Right atrium auricular region (tissue), 2 donors: Measurements from ENCODE around the gene FUBP3. TPM values are rescaled to one million over a fixed set of nuclear protein-coding genes. Genes with fewer than 3 reads are reported as not detected.

Experiments
- DNase-seq: peaks from one replicate; pipeline ENCODE4 v3.0.0-alpha.2; 2019; ENCODE audit warnings: low spot score
- H3K27ac ChIP-seq, 2 donors: fragments of 200-600 bp; sonication (generic); 1 replicate in 1 of 2; 2 replicates in 1 of 2; pipeline ENCODE4 v1.5.1; 2016 to 2019
- H3K27me3 ChIP-seq, 2 donors: fragments of 200-600 bp; sonication (generic); one replicate each; pipeline versions ENCODE4 v1.5.1 to v1.6.0; 2017 to 2019
- H3K36me3 ChIP-seq: fragments of 200-600 bp; sonication (generic); one replicate; pipeline ENCODE4 v1.5.1; 2016
- H3K4me1 ChIP-seq, 2 donors: fragments of 200-600 bp; sonication (generic); one replicate each; pipeline versions ENCODE4 v1.5.1 to v1.6.0; 2017 to 2019
- H3K4me3 ChIP-seq, 2 donors: fragments of 200-600 bp; sonication (generic); 1 replicate in 1 of 2; 2 replicates in 1 of 2; pipeline ENCODE4 v1.5.1; 2017 to 2019; ENCODE audit warnings: mild to moderate bottlenecking in 1 of 2, moderate library complexity in 1 of 2
- H3K9me3 ChIP-seq, 2 donors: fragments of 200-600 bp; sonication (generic); one replicate each; pipeline ENCODE4 v1.5.1; 2019
- CTCF ChIP-seq, 2 donors: fragments of 200-600 bp; sonication (generic); IDR thresholded peaks; one replicate each; pipeline ENCODE4 v1.5.1; 2019; ENCODE audit warnings: antibody characterized with exemption in 2 of 2
- total RNA-seq, 2 donors: library from RNA; depleted of rRNA; stranded (reverse); fragments of >200 nt; gene quantifications; one replicate each; pipeline ENCODE4 v1.1.0, GENCODE V29; 2016

FUBP3 gene
- total RNA-seq, 2 donors from 2014 or later = 21.1 to 24.8 TPM

GRCh38 chr9:130542457-130543228 lies 36.7 kb upstream of the FUBP3 start:
- no peak for DNase-seq
- H3K27ac ChIP-seq = no peak overlapping the region
- H3K9me3 ChIP-seq = no peaks in the 10 kb centered on the region
- H3K27me3 ChIP-seq = no peaks in the 10 kb centered on the region
- H3K4me3 ChIP-seq = no peak overlapping the region
- TF ChIP-seq CTCF (IDR thresholded peaks at IDR 0.05) = no peak
- H3K36me3 ChIP-seq = no peaks in the 10 kb centered on the region
- H3K4me1 ChIP-seq = peaks cover 0 to 5% of the 10 kb centered on the region in 2 donors

DNA sequence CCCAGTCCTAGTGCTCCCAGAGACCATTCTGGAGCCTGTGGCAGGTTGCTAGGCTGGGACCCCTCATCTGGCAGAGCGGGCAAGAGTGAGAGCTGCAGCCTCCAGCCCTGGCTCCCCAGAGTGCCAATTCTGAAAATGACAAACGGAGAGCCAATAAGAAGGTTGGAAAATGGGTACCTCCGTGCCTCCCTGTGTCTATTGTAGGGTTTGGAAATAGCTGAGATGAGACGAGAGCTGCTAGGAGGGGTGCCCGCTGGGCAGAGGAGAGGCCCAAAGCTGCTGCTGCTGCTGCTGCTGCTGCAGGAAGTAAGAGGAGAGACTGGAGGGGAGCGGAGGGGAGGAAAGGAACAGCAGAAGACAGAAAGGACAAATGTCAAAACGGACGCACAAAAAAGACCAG lies 36.0 kb upstream of the FUBP3 start:
- DNase-seq = no peak
- H3K4me1 ChIP-seq = no peaks in the 10 kb centered on the region
- H3K4me3 ChIP-seq = no peak overlapping the region
- H3K9me3 ChIP-seq = no peaks in the 10 kb centered on the region
- no peaks in the 10 kb centered on the region for H3K27me3 ChIP-seq
- H3K27ac ChIP-seq = no peak overlapping the region
- H3K36me3 ChIP-seq = no peaks in the 10 kb centered on the region
- no peak for TF ChIP-seq CTCF (IDR thresholded peaks at IDR 0.05)

GRCh38 chr9:130543859-130544258 lies 35.5 kb upstream of the FUBP3 start:
- Histone ChIP-seq H3K27ac (no peak overlapping the region), H3K4me3 (no peak overlapping the region)

GRCh38 chr9:130544364-130544763 lies 35.0 kb upstream of the FUBP3 start:
- H3K36me3 ChIP-seq = no peaks in the 10 kb centered on the region
- H3K4me3 ChIP-seq = no peak overlapping the region
- H3K27ac ChIP-seq = no peak overlapping the region
- peaks cover 0 to 3% of the 10 kb centered on the region in 2 donors for H3K9me3 ChIP-seq
- no peaks in the 10 kb centered on the region for H3K4me1 ChIP-seq
- no peak for DNase-seq
- no peak for TF ChIP-seq CTCF (IDR thresholded peaks at IDR 0.05)
- H3K27me3 ChIP-seq = no peaks in the 10 kb centered on the region

More at GRCh38 chr9:130543859-130544258, 35.5 kb upstream of the FUBP3 start:
- Histone ChIP-seq H3K9me3 (no peaks in the 10 kb centered on the region), H3K36me3 (no peaks in the 10 kb centered on the region), H3K4me1 (no peaks in the 10 kb centered on the region), H3K27me3 (no peaks in the 10 kb centered on the region)
- no peak for TF ChIP-seq CTCF (IDR thresholded peaks at IDR 0.05)
- DNase-seq = no peak

DNA sequence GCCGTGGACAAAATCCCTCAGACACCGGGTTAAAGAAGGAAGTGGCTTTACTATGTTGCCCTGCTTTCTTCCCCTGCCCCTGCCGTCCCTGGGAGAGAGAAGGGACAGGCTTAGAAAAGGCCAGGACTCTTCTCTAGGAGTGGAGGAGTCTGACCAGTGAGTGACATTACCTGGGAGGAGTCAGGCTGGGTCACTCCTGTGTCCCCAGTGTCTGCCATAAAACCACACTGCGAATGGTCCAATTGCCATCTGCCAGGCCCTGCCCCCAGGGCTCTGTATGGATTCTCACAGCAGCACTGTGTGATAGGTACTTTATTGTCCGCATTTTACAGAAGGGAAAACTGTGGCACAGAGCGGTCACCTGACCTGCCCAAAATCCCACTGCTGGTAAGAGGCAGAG lies 31.3 kb upstream of the FUBP3 start:
- Histone ChIP-seq H3K27ac (no peak overlapping the region), H3K27me3 (no peaks in the 10 kb centered on the region), H3K4me3 (no peak overlapping the region), H3K36me3 (no peaks in the 10 kb centered on the region), H3K4me1 (no peaks in the 10 kb centered on the region), H3K9me3 (peaks cover 0 to 3% of the 10 kb centered on the region in 2 donors)
- DNase-seq = no peak
- no peak for TF ChIP-seq CTCF (IDR thresholded peaks at IDR 0.05)
